ENCODE results near the gene RPS2.
"Not testable (repeated sequence)": the region's sequence is repeated elsewhere in the genome, so short reads cannot be mapped to it uniquely, and the experiment has no call there.

Gene RPS2

DNA sequence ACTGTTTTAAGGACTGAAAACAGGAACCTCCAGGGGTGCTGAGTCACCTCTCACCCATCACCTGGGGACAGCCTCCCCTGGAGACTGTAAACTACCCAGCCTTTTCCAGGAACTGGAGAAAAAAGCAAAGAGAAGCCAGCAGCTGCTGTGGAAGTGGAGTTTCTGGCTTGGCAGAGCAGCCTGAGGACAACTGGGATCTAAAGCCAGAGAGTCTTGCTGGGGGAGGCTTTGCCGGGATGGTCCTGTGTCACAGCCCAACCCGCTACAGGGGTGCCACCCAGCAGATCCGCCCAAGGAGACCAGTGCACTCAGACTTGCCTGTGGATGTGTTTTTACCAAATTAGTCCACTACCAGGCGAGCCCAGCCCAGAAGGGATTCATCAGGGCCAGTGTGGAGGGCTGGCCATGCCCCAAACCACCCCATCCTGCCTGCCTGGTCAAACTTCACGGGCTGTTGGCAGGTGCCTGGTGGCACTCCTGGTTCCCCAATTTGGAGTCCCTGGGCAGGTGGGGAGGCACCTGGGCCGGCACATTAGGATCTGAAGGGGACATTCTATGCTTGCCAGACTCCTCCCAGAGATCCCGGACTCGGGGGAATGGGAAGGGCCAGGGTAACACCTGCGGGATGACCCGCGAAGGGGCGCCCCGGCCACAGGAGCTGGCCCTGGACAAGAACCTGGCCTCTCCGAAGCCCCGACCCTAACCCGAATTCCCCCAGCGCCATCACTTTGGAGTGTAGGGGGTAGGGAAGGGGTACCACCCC is 22.4 kb downstream of the RPS2 start:
- DNase-seq (ENCODE audit: low read depth in 2 of 2) = no peak

- DNase-seq (ENCODE audit: low read depth in 2 of 2) = no peak
These were observed 23.2 kb downstream of the RPS2 start for GRCh38 chr16:1941162-1942046.

- DNase-seq (ENCODE audit: low read depth in 2 of 2) = no peak
These were observed 24.1 kb downstream of the RPS2 start for GRCh38 chr16:1940273-1941161.

DNA sequence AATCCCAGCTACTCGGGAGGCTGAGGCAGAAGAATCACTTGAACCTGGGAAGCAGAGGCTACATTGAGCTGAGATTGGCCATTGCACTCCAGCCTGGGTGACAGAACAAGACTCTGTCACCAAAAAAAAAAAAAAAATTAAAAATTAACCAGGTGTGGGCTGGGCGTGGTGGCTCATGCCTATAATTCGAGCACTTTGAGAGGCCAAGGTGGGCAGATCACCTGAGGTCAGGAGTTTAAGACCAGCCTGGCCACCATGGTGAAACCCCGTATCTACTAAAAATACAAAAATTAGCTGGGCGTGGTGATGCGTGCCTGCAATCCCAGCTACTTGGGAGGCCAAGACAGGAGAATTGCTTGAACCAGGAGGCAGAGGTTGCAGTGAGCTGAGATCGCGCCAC is 24.8 kb downstream of the RPS2 start:
- DNase-seq (ENCODE audit: low read depth in 2 of 2) = not testable (repeated sequence)

GRCh38 chr16:1938910-1939309 is 25.7 kb downstream of the RPS2 start:
- DNase-seq (ENCODE audit: low read depth in 2 of 2) = no peak

- DNase-seq (ENCODE audit: low read depth in 2 of 2) = no peak
These were observed 26.3 kb downstream of the RPS2 start for GRCh38 chr16:1938316-1938715.

GRCh38 chr16:1936945-1937479 is 27.6 kb downstream of the RPS2 start:
- DNase-seq (ENCODE audit: low read depth in 2 of 2) = no peak

DNA sequence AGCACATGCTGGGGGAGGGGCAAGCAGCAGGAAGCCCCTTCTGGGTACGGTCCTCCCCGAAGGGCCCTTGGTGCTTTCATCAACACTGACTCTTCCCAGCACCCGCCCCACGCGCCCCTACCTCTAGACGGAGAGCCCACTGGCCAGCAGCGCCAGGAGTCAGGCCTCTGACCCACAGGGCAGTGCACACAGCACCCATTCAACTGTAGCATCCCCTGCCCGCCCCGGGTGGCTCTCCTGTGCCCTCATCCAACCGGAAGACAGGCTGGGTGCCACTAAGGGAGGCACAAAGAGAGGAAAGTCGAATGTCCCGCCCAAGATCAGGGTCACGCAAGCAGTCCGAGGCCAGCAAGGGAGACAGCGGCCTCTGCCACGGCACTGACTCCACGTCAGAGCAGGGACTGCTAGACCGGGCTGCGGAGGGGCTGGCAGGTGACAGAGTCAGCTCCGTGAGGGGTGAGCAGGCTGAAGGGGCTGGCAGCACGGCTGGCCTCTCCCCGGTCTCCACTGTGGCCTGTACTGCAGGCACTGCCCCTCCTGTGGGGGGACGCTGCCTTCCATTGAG is 31.4 kb downstream of the RPS2 start:
- DNase-seq (ENCODE audit: low read depth in 2 of 2) = no peak

- no peak for DNase-seq (ENCODE audit: low read depth in 2 of 2)
These were observed 32.3 kb downstream of the RPS2 start for GRCh38 chr16:1932050-1933028.

GRCh38 chr16:1930338-1930720 is 34.3 kb downstream of the RPS2 start:
- DNase-seq (ENCODE audit: low read depth in 2 of 2) = no peak

DNA sequence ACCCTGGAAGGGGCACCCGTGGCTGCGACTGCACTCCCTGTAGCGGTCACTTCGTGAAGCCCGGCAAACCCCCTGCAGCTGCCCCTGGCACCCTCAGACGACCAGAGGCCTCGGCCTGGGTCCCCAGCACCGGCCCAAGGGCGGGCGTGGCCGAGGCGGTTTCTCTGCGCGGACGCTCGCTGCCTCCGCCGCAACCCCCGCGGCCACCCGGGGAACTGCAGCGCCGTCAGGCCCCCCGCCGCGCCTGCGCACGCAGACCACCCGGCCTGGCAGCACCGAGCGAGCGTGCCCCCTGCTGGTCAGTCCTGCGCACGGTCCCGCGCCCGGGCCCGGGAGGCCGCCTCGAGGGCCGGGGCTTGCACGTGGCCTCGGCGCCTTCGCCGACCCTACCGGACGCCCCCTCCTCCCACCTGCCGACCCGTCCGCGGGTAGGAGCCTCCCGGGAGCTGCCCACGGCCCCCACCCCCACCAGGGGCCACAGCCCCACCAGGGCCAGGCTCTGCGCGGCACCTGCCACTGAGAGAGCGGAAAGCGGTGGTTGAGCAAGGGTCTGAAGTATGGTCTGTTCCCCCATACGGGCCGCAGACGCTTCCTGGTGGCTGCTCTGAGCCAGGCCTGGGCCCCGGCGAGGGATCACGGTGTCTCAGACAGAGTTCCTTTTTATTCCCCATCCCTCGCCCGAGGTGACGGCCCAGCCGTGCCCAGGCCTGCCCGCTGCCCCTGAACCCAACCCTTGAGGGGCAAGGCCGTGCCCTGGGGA is 34.9 kb downstream of the RPS2 start:
- DNase-seq (ENCODE audit: low read depth in 2 of 2) = peak; percentile 86 to 89

DNA sequence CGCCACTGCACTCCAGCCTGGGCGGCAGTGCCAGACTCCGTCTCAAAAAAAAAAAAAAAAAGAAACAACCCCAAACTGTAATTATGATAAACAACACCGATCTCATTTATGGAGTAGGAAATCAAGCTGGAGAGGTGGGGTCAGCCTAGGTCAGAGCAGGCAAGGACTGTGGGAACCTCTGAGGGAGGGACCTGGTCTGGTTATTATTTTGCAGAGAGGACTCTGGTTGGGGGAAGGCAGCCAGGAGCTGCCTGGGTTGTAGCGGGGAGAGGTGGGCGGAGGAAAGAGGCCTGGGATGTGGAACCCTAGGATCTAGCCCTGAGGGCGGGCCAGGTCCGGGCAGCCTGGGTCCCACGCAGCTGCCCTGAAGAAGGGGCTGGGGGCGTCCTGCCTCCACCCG is 35.5 kb downstream of the RPS2 start:
- DNase-seq (ENCODE audit: low read depth in 2 of 2) = no peak

DNA sequence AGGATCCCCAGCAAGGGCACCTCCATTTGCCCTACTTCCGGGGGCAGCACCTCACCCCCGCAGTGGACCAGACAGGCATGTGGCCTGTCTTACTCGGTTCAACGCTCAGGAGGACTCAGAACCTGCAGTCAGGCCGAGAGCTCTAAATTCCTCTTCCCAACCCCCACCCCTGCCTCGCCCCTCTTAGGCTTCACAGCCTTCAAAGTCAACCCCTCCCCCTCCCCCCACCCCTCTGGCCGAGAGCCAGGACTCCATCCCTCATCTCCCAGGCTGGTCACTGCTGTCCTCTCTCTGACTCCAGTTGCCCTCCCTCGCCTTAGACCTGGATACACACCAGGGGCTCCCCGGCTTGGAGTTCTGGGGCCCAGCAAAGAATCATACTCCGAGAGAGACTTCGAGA is 38.4 kb downstream of the RPS2 start:
- no peak for DNase-seq (ENCODE audit: low read depth in 2 of 2)

- DNase-seq (ENCODE audit: low read depth in 2 of 2) = no peak
These were observed 40.5 kb downstream of the RPS2 start for GRCh38 chr16:1924095-1924494.

- DNase-seq (ENCODE audit: low read depth in 2 of 2) = no peak
These were observed 41.2 kb downstream of the RPS2 start for GRCh38 chr16:1923299-1924034.

DNA sequence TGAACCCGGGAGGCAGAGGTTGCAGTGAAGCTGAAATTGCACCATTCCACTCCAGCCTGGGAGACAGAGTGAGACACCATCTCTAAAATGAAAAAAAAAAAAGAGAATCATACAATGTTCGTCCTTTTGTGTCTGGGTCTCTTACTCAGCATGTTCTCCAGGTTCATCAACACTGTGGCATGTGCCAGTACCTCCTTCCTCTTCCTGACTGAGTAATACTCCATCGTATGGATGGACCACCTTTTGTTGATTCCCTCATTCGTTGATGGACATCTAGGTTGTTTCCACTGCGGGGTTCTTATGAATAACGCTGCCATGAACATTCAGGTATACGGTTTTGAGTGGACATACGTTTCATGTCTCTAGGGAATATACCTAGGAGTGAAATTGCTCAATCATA is 42.3 kb downstream of the RPS2 start:
- DNase-seq (ENCODE audit: low read depth in 2 of 2) = no peak

DNA sequence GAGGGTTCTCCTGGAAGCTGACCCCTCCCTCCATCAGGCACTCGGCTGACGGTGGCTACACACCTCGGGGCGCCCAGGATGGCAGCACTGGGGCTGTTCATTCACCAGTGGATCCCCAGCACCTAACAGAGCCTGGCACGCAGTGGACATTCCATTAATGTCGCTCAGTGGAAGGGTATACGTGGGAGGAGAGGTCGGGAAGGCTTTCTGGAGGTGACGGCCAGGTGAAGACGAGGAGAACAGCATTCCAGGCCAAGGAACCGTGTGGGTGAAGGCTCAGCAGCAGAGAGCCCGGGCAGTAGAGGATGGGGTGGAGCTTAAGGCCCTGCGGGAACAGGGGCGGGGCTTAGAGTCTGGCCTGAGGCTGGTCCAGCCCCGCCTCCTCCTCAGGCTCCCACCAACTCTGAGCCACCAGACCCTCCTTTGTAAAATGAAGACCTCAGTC is 43.9 kb downstream of the RPS2 start:
- DNase-seq (ENCODE audit: low read depth in 2 of 2) = no peak

GRCh38 chr16:1920122-1920521 is 44.5 kb downstream of the RPS2 start:
- not testable (repeated sequence) for DNase-seq (ENCODE audit: low read depth in 2 of 2)

Measured in stimulated activated CD8-positive, alpha-beta memory T cell treated with anti-CD3 and anti-CD28 coated beads, Interleukin-7, amount 100 ng/mL, for 1 hour (primary cell).